ENCODE data around the gene COL28A1. TPM values are rescaled to one million over a fixed set of nuclear protein-coding genes. Genes with fewer than 3 reads are reported as not detected.
"Not testable (repeated sequence)": the region's sequence is repeated elsewhere in the genome, so short reads cannot be mapped to it uniquely, and the experiment has no call there.

COL28A1 gene
- total and polyA plus RNA-seq, 7 experiments from 2014 or later: 0.12 to 0.49 (median 0.38) TPM; not detected in 2

DNA sequence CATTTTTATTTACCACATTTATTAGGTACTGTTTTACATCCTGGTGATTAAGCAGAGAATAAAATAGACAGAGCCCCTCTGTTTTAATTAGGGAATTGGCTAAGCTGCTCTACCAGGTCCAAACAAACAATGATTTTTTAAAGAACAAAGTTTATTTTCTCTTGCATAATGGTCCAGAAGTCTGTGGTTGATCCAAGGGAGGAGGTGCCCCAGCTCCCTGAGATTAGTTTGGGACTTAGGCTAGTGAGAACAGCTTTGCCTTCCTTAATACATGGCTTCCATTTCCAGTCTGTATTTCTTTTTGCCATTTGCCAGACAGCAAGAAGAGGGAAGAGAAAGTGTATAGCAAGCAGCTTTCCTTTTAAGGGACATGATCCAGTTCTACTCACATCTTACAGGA, 28.1 kb upstream of the COL28A1 start:
- no peak overlapping the region for H3K4me3 Mint-ChIP-seq

GRCh38 chr7:7563269-7563668, 27.6 kb upstream of the COL28A1 start:
- Histone ChIP-seq H3K36me3 (ENCODE audit: control insufficient read depth in 2 of 3, insufficient read depth in 3 of 3, low read length in 3 of 3) (no peaks in the 10 kb centered on the region), H3K4me3 (ENCODE audit: low read length) (no peak overlapping the region), H3K4me1 (ENCODE audit: control insufficient read depth in 2 of 2, insufficient read depth in 2 of 2, low read length in 2 of 2) (peaks cover 15 to 17% of the 10 kb centered on the region in 2 donors), H3K27ac (ENCODE audit: low read depth, low read length) (no peak overlapping the region), H3K9me3 (ENCODE audit: control insufficient read depth in 2 of 3, low read length in 3 of 3) (no peaks in the 10 kb centered on the region), H3K27me3 (ENCODE audit: control insufficient read depth in 2 of 2, insufficient read depth in 2 of 2, low read length in 2 of 2) (no peaks in the 10 kb centered on the region)
- Mint-ChIP-seq H3K27me3 (peaks cover 0 to 21% (median 0%) of the 10 kb centered on the region in 5 donors), H3K4me3 (no peak overlapping the region), H3K36me3 (peaks cover 0 to 22% (median 14%) of the 10 kb centered on the region in 5 donors), H3K9me3 (peaks cover 0 to 20% (median 3%) of the 10 kb centered on the region in 11 donors), H3K27ac (peak overlapping the region in 1 of 9 donors; percentile 33), H3K4me1 (peaks cover 5 to 14% (median 10%) of the 10 kb centered on the region in 7 donors)
- ChIA-PET POLR2A (no interaction called here), CTCF (interaction anchor here (0.9 kb wide), 1 partner anchor 627 kb away, joined by 7 read pairs; no protein-coding TSS in a partner anchor)
- DNase-seq (no peak), ATAC-seq (no peak)
- intact Hi-C loops (cut with micrococcal nuclease): loop anchor here in 1 of 2 donors (10.0 kb wide), 1 partner anchor 202 kb away; no protein-coding TSS in a partner anchor

More for the DNA sequence above, 28.1 kb upstream of the COL28A1 start:
- Mint-ChIP-seq H3K9me3 (peaks cover 0 to 15% (median 2%) of the 10 kb centered on the region in 11 donors), H3K27me3 (peaks cover 0 to 16% (median 0%) of the 10 kb centered on the region in 5 donors), H3K36me3 (peaks cover 0 to 18% (median 9%) of the 10 kb centered on the region in 5 donors), H3K27ac (no peak overlapping the region), H3K4me1 (peaks cover 10 to 19% (median 15%) of the 10 kb centered on the region in 7 donors)
- Histone ChIP-seq H3K4me3 (ENCODE audit: low read length) (no peak overlapping the region), H3K36me3 (ENCODE audit: control insufficient read depth in 2 of 3, insufficient read depth in 3 of 3, low read length in 3 of 3) (no peaks in the 10 kb centered on the region), H3K27me3 (ENCODE audit: control insufficient read depth in 2 of 2, insufficient read depth in 2 of 2, low read length in 2 of 2) (no peaks in the 10 kb centered on the region), H3K4me1 (ENCODE audit: control insufficient read depth in 2 of 2, insufficient read depth in 2 of 2, low read length in 2 of 2) (peaks cover 18 to 22% of the 10 kb centered on the region in 2 donors), H3K27ac (ENCODE audit: low read depth, low read length) (no peak overlapping the region), H3K9me3 (ENCODE audit: control insufficient read depth in 2 of 3, low read length in 3 of 3) (no peaks in the 10 kb centered on the region)
- ATAC-seq: no peak
- intact Hi-C loops (cut with micrococcal nuclease): loop anchor here in 1 of 2 donors (10.0 kb wide), 1 partner anchor 201 kb away; no protein-coding TSS in a partner anchor
- DNase-seq: no peak
- POLR2A ChIA-PET: no interaction called here
- CTCF ChIA-PET: interaction anchor here (0.9 kb wide), 1 partner anchor 626 kb away, joined by 7 read pairs; no protein-coding TSS in a partner anchor

- ATAC-seq (no peak), DNase-seq (no peak)
- ChIA-PET CTCF (interaction anchor here (0.6 kb wide), 1 partner anchor 11 kb away, joined by 3 read pairs; no protein-coding TSS in a partner anchor), POLR2A (no interaction called here)
- Histone ChIP-seq H3K27ac (ENCODE audit: low read depth, low read length) (no peak overlapping the region), H3K4me3 (ENCODE audit: low read length) (no peak overlapping the region), H3K36me3 (ENCODE audit: control insufficient read depth in 2 of 3, insufficient read depth in 3 of 3, low read length in 3 of 3) (no peaks in the 10 kb centered on the region), H3K9me3 (ENCODE audit: control insufficient read depth in 2 of 3, low read length in 3 of 3) (no peaks in the 10 kb centered on the region), H3K4me1 (ENCODE audit: control insufficient read depth in 2 of 2, insufficient read depth in 2 of 2, low read length in 2 of 2) (peaks cover 9 to 11% of the 10 kb centered on the region in 2 donors), H3K27me3 (ENCODE audit: control insufficient read depth in 2 of 2, insufficient read depth in 2 of 2, low read length in 2 of 2) (no peaks in the 10 kb centered on the region)
- H3K27ac Mint-ChIP-seq: no peak overlapping the region
- intact Hi-C loops (cut with micrococcal nuclease): loop anchor here in 1 of 2 donors (10.0 kb wide), 1 partner anchor 202 kb away; no protein-coding TSS in a partner anchor
- peaks cover 0 to 26% (median 8%) of the 10 kb centered on the region in 11 donors for H3K9me3 Mint-ChIP-seq
- peaks cover 0 to 23% (median 0%) of the 10 kb centered on the region in 5 donors for H3K27me3 Mint-ChIP-seq
- peaks cover 0 to 9% (median 4%) of the 10 kb centered on the region in 7 donors for H3K4me1 Mint-ChIP-seq
- no peak overlapping the region for H3K4me3 Mint-ChIP-seq
- H3K36me3 Mint-ChIP-seq: peaks cover 0 to 24% (median 16%) of the 10 kb centered on the region in 5 donors
Measured at GRCh38 chr7:7562736-7563135, 27.1 kb upstream of the COL28A1 start.

DNA sequence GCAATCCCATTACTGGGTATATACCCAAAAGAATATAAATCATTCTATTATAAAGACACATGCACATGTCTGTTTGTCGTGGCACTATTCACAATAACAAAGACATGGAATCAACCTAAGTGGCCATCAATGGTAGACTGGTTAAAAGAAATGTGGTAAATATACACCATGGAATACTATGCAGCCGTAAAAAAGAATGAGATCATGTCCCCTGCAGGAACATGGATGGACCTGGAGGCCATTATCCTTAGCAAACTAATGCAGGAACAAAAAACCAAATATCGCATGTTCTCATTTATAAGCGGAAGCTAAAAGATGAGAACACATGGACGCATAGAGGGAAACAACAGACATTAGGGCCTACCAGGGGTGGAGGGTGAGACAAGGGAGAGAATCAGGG, 25.9 kb upstream of the COL28A1 start:
- H3K27ac ChIP-seq (ENCODE audit: low read depth, low read length); H3K4me3 ChIP-seq (ENCODE audit: low read length); POLR2A ChIA-PET; H3K4me1 Mint-ChIP-seq; H3K4me3 Mint-ChIP-seq; DNase-seq; H3K27ac Mint-ChIP-seq; H3K4me1 ChIP-seq (ENCODE audit: control insufficient read depth in 2 of 2, insufficient read depth in 2 of 2, low read length in 2 of 2); H3K9me3 ChIP-seq (ENCODE audit: control insufficient read depth in 2 of 3, low read length in 3 of 3); ATAC-seq; H3K36me3 ChIP-seq (ENCODE audit: control insufficient read depth in 2 of 3, insufficient read depth in 3 of 3, low read length in 3 of 3); H3K27me3 ChIP-seq (ENCODE audit: control insufficient read depth in 2 of 2, insufficient read depth in 2 of 2, low read length in 2 of 2): not testable (repeated sequence)
- H3K36me3 Mint-ChIP-seq: peaks cover 0 to 26% (median 16%) of the 10 kb centered on the region in 5 donors
- CTCF ChIA-PET: interaction anchor here (0.7 kb wide), 1 partner anchor 9 kb away, joined by 3 read pairs; no protein-coding TSS in a partner anchor
- intact Hi-C loops (cut with micrococcal nuclease): loop anchor here in 1 of 2 donors (10.0 kb wide), 1 partner anchor 203 kb away; no protein-coding TSS in a partner anchor
- peaks cover 0 to 23% (median 0%) of the 10 kb centered on the region in 5 donors for H3K27me3 Mint-ChIP-seq
- H3K9me3 Mint-ChIP-seq: peaks cover 0 to 29% (median 10%) of the 10 kb centered on the region in 11 donors

GRCh38 chr7:7557252-7557651, 21.6 kb upstream of the COL28A1 start:
- no peaks in the 10 kb centered on the region for H3K4me1 ChIP-seq (ENCODE audit: control insufficient read depth in 2 of 2, insufficient read depth in 2 of 2, low read length in 2 of 2)
- peaks cover 0 to 32% (median 21%) of the 10 kb centered on the region in 5 donors for H3K36me3 Mint-ChIP-seq
- no peaks in the 10 kb centered on the region for H3K27me3 ChIP-seq (ENCODE audit: control insufficient read depth in 2 of 2, insufficient read depth in 2 of 2, low read length in 2 of 2)
- no peak overlapping the region for H3K27ac ChIP-seq (ENCODE audit: low read depth, low read length)
- DNase-seq (no peak), ATAC-seq (no peak)
- intact Hi-C loops (cut with micrococcal nuclease): no loop called here
- no peak overlapping the region for H3K4me3 ChIP-seq (ENCODE audit: low read length)
- peaks cover 0 to 39% (median 3%) of the 10 kb centered on the region in 5 donors for H3K27me3 Mint-ChIP-seq
- peaks cover 0 to 29% (median 10%) of the 10 kb centered on the region in 11 donors for H3K9me3 Mint-ChIP-seq
- H3K9me3 ChIP-seq (ENCODE audit: control insufficient read depth in 2 of 3, low read length in 3 of 3): no peaks in the 10 kb centered on the region
- no peaks in the 10 kb centered on the region for H3K4me1 Mint-ChIP-seq
- CTCF ChIA-PET: no interaction called here
- H3K36me3 ChIP-seq (ENCODE audit: control insufficient read depth in 2 of 3, insufficient read depth in 3 of 3, low read length in 3 of 3): no peaks in the 10 kb centered on the region
- H3K4me3 Mint-ChIP-seq: no peak overlapping the region
- POLR2A ChIA-PET: no interaction called here
- H3K27ac Mint-ChIP-seq: no peak overlapping the region

DNA sequence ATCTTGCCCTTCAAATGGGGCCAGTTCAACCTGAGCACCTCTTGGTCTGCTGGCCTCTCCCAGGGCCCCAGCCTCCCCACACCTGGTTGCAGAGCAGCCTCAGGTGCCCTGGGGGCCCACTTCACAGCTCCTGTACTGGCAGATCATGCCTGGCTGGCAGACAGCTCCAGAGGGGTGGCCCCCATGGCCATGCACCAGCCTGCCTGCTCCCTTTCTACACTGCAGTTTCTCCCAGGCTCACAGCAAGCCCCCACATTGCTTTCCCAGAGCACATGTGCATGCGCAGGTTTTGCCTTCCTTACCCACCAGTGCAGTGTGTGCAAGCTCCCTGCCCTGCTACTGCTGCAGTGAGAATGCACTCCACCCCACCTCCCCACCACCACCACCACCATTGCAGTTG, 21.2 kb upstream of the COL28A1 start:
- Histone ChIP-seq H3K9me3 (ENCODE audit: control insufficient read depth in 2 of 3, low read length in 3 of 3) (no peaks in the 10 kb centered on the region), H3K27me3 (ENCODE audit: control insufficient read depth in 2 of 2, insufficient read depth in 2 of 2, low read length in 2 of 2) (no peaks in the 10 kb centered on the region), H3K36me3 (ENCODE audit: control insufficient read depth in 2 of 3, insufficient read depth in 3 of 3, low read length in 3 of 3) (no peaks in the 10 kb centered on the region), H3K4me1 (ENCODE audit: control insufficient read depth in 2 of 2, insufficient read depth in 2 of 2, low read length in 2 of 2) (no peaks in the 10 kb centered on the region), H3K27ac (ENCODE audit: low read depth, low read length) (no peak overlapping the region), H3K4me3 (ENCODE audit: low read length) (no peak overlapping the region)
- H3K27ac Mint-ChIP-seq: no peak overlapping the region
- peaks cover 0 to 39% (median 3%) of the 10 kb centered on the region in 5 donors for H3K27me3 Mint-ChIP-seq
- intact Hi-C loops (cut with micrococcal nuclease): no loop called here
- CTCF ChIA-PET: no interaction called here
- no peak overlapping the region for H3K4me3 Mint-ChIP-seq
- POLR2A ChIA-PET: no interaction called here
- no peaks in the 10 kb centered on the region for H3K4me1 Mint-ChIP-seq
- ATAC-seq (no peak), DNase-seq (no peak)
- peaks cover 0 to 29% (median 10%) of the 10 kb centered on the region in 11 donors for H3K9me3 Mint-ChIP-seq
- peaks cover 0 to 32% (median 21%) of the 10 kb centered on the region in 5 donors for H3K36me3 Mint-ChIP-seq

Data from naive thymus-derived CD4-positive, alpha-beta T cell (primary cell).